Activated T-cell treated with anti-CD3 and anti-CD28 coated beads, Interleukin-2, amount 50 U/mL, for 4 hours (primary cell): ENCODE results near the gene PSMC3. TPM values are rescaled to one million over a fixed set of nuclear protein-coding genes. Genes with fewer than 3 reads are reported as not detected.

Source experiments
- ATAC-seq, 2 donors: fragments of 200-7000 bp; cut with Tn5 transposase; one replicate each; pipeline ENCODE4 v1.10.0; 2021
- DNase-seq: peaks from one replicate; pipeline ENCODE4 v3.0.0-alpha.2; 2020
- H3K27me3 Mint-ChIP-seq: one replicate; pipeline ENCODE4 v1.8.0; 2021; ENCODE audit warnings: low read depth, mixed read lengths
- H3K36me3 Mint-ChIP-seq: one replicate; pipeline ENCODE4 v1.8.0; 2022; ENCODE audit warnings: mixed read lengths; ENCODE audit not compliant: insufficient read depth
- H3K4me1 Mint-ChIP-seq: one replicate; pipeline ENCODE4 v1.8.0; 2021; ENCODE audit warnings: low read depth, mixed read lengths
- H3K4me3 Mint-ChIP-seq: one replicate; pipeline ENCODE4 v1.8.0; 2021; ENCODE audit warnings: mild to moderate bottlenecking, moderate library complexity, mixed read lengths
- H3K9me3 Mint-ChIP-seq: one replicate; pipeline ENCODE4 v1.8.0; 2021; ENCODE audit warnings: mixed read lengths
- total RNA-seq, 3 donors: library from RNA; stranded (reverse); gene quantifications; one replicate each; pipeline ENCODE4 v1.2.1, GENCODE V29; 2021

PSMC3 gene
- total RNA-seq, 3 donors from 2014 or later, result 275 to 300 (median 299) TPM

- H3K36me3 Mint-ChIP-seq, result no peaks in the 10 kb centered on the region
- DNase-seq (no peak), ATAC-seq (no peak)
- H3K4me1 Mint-ChIP-seq, result no peaks in the 10 kb centered on the region
- H3K27me3 Mint-ChIP-seq, result no peaks in the 10 kb centered on the region
- H3K4me3 Mint-ChIP-seq, result no peak overlapping the region
- H3K9me3 Mint-ChIP-seq, result no peaks in the 10 kb centered on the region
These were observed 23.3 kb upstream of the PSMC3 start for GRCh38 chr11:47449541-47449940.

- Mint-ChIP-seq H3K9me3 (no peaks in the 10 kb centered on the region), H3K27me3 (no peaks in the 10 kb centered on the region), H3K36me3 (no peaks in the 10 kb centered on the region), H3K4me1 (no peaks in the 10 kb centered on the region), H3K4me3 (no peak within 1 kb of the TSS)
- ATAC-seq, result no peak
- no peak for DNase-seq
These were observed 22.6 kb upstream of the PSMC3 start, which contains the start of gene RAPSN for GRCh38 chr11:47448566-47449427. Gene RAPSN, minus strand, starts transcription at chr11:47449136. Its CDS starts 172 bp downstream, at chr11:47448964.

- ATAC-seq, result no peak
- Mint-ChIP-seq H3K36me3 (no peaks in the 10 kb centered on the region), H3K27me3 (no peaks in the 10 kb centered on the region), H3K4me3 (no peak overlapping the region), H3K9me3 (no peaks in the 10 kb centered on the region), H3K4me1 (peaks cover 2% of the 10 kb centered on the region)
- DNase-seq, result no peak
These were observed 21.7 kb upstream of the PSMC3 start for GRCh38 chr11:47447906-47448305.

DNA sequence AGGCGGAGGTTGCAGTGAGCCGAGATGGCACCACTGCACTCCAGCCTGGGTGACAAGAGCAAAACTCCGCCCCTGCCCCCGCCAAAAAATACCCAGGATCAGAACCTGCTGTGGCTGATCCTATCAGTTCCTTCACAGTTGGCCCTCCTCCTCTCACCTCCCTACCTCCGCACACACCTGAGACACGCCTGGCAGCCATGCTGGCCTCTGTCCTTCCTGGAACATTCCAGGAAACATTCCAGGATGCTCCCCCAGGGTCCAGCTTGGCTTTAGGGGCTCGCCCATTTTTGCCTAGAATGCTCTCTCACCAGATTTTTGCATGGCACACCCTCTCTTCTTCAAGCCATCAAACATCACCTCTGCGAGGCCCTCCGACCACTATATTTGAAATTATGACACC, 20.6 kb upstream of the PSMC3 start:
- Mint-ChIP-seq H3K9me3 (no peaks in the 10 kb centered on the region), H3K4me1 (peaks cover 2% of the 10 kb centered on the region), H3K36me3 (no peaks in the 10 kb centered on the region), H3K4me3 (no peak overlapping the region), H3K27me3 (no peaks in the 10 kb centered on the region)
- ATAC-seq (no peak), DNase-seq (no peak)

DNA sequence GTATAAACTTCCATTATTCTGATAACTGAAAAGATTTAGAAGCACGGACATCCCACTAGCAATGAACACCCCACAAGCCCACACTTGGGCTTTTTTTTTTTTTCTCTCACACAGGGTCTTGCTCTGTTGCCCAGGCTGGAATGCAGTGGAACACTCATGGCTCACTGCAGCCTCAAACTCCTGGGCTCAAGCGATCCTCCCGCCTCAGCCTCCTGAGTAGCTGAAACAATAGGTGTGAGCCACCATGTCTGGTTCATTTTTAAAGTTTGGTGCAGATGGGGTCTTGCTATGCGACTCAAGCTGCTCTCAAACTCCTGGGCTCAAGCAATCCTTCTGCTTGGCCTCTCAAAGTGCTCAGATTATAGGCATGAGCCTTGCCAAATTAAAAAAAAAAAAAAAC, 19.6 kb upstream of the PSMC3 start:
- no peaks in the 10 kb centered on the region for H3K27me3 Mint-ChIP-seq
- no peaks in the 10 kb centered on the region for H3K36me3 Mint-ChIP-seq
- ATAC-seq (no peak), DNase-seq (no peak)
- no peak overlapping the region for H3K4me3 Mint-ChIP-seq
- peaks cover 2% of the 10 kb centered on the region for H3K4me1 Mint-ChIP-seq
- no peaks in the 10 kb centered on the region for H3K9me3 Mint-ChIP-seq

DNA sequence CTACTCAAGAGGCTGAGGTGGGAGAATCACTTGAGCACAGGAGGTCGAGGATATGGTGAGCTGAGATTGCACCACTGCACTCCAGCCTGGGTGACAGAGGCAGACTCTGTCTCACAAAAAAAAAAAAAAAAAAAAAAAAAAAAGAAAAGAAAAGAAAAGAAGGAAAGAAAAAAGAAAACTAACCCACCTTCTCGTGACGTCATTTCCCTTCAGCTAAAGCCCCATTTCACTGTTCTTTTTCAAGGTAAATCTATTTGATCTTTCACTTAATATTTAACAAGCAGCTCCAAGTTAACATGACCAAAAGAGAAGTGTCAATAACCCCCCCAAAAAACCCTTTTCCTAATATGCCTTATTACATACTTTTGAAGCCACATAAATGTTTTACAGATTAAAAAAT, 17.6 kb upstream of the PSMC3 start:
- DNase-seq, result no peak
- no peaks in the 10 kb centered on the region for H3K36me3 Mint-ChIP-seq
- H3K4me3 Mint-ChIP-seq, result no peak overlapping the region
- ATAC-seq, result no peak
- peaks cover 2% of the 10 kb centered on the region for H3K4me1 Mint-ChIP-seq
- H3K9me3 Mint-ChIP-seq, result no peaks in the 10 kb centered on the region
- no peaks in the 10 kb centered on the region for H3K27me3 Mint-ChIP-seq

GRCh38 chr11:47443028-47443700, 16.9 kb upstream of the PSMC3 start:
- ATAC-seq, result peak in 1 of 2 donors; percentile 53
- Mint-ChIP-seq H3K4me1 (peaks cover 2% of the 10 kb centered on the region), H3K27me3 (no peaks in the 10 kb centered on the region), H3K9me3 (no peaks in the 10 kb centered on the region), H3K4me3 (no peak overlapping the region), H3K36me3 (no peaks in the 10 kb centered on the region)
- no peak for DNase-seq

DNA sequence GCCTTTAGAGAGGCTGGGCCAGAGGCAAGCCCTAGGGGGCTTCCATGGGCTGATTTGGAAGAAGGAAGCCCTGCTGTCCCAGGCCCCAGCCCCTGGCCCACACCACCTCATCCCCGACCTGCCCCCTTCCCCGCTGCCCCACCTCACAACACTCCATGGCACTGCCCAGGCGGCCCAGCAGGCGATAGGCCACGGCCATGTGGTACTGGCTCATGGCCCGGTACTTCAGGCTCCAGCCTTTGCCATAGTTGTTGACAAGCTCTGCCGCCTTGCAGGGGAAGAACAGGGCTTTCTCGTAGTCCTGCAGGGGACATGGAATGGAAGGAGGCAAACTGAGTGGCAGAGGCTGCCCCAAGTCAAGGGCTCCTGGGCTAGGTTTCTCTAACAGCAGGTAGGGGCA, 16.3 kb upstream of the PSMC3 start:
- Mint-ChIP-seq H3K27me3 (no peaks in the 10 kb centered on the region), H3K36me3 (no peaks in the 10 kb centered on the region), H3K9me3 (no peaks in the 10 kb centered on the region), H3K4me1 (peaks cover 2% of the 10 kb centered on the region), H3K4me3 (no peak overlapping the region)
- no peak for ATAC-seq
- no peak for DNase-seq

DNA sequence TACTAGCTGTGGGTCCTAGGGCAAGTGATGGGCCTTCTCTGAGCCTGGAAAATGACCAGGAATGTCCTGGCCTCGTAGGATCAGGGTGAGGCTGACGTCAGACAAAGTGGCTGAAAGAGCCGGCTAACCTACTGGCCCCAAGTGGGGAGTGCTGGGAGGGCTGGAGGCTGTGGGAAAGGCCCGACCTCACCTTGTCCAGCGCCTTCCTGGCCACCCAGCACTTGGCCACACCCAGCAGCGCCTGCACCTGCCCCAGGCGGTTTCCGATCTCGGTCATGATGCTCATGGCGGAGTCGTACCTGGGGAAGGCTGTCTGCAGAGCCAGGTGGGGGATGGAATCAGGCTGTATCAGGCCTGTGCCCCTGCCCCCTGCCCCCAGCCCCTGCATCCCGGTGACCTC, 15.2 kb upstream of the PSMC3 start:
- ATAC-seq, result no peak

DNA sequence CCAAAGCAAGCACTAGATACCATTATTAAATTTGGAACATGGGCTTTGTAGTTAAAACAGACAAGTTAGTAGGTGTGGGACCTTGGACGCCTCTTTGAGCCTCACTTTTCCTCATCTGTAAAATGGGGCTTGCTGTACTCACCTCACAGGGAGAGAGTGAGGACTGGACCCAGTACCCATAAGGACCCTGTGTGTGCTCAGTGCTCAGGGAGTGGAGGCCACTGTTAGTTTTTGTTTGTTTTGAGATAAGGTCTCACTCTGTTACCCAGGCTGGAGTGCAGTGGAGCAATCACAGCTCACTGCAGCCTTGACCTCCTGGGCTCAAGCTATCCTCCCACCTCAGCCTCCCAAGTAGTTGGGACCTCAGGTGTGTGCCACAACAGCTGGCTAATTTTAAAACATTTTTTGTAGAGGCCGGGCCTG, 13.8 kb upstream of the PSMC3 start:
- Mint-ChIP-seq H3K27me3 (no peaks in the 10 kb centered on the region), H3K4me3 (no peak overlapping the region), H3K9me3 (no peaks in the 10 kb centered on the region), H3K36me3 (no peaks in the 10 kb centered on the region), H3K4me1 (peaks cover 2% of the 10 kb centered on the region)
- no peak for DNase-seq
- no peak for ATAC-seq

More for the DNA sequence above, 15.2 kb upstream of the PSMC3 start:
- no peak overlapping the region for H3K4me3 Mint-ChIP-seq
- DNase-seq, result no peak
- H3K27me3 Mint-ChIP-seq, result no peaks in the 10 kb centered on the region
- H3K36me3 Mint-ChIP-seq, result no peaks in the 10 kb centered on the region
- no peaks in the 10 kb centered on the region for H3K9me3 Mint-ChIP-seq
- H3K4me1 Mint-ChIP-seq, result peaks cover 2% of the 10 kb centered on the region

DNA sequence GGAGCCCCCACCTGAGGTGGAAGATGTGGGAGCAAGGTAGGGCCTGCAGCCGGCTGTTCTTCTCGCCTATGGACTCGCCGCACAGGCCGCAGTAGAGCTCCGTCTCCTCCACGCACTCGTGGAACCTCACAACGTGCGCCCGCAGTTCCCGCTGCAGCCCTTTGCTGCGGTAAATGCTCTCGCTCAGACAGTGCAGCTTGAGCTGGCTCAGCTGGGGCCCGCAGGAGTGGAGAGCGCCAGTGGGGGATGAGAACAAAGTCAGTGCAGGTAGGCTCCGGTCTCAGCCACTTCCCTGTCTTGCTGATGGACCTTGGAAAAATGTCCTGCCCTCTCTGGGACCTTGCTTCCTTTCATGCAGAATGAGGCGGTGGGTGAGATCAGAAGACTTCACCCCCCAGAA, 12.5 kb upstream of the PSMC3 start:
- Mint-ChIP-seq H3K4me3 (no peak overlapping the region), H3K9me3 (no peaks in the 10 kb centered on the region), H3K27me3 (no peaks in the 10 kb centered on the region), H3K4me1 (peaks cover 2% of the 10 kb centered on the region), H3K36me3 (no peaks in the 10 kb centered on the region)
- ATAC-seq (no peak), DNase-seq (no peak)

GRCh38 chr11:47437746-47438418, 11.6 kb upstream of the PSMC3 start:
- H3K27me3 Mint-ChIP-seq, result no peaks in the 10 kb centered on the region
- ATAC-seq (no peak), DNase-seq (no peak)
- no peak overlapping the region for H3K4me3 Mint-ChIP-seq
- H3K36me3 Mint-ChIP-seq, result no peaks in the 10 kb centered on the region
- no peaks in the 10 kb centered on the region for H3K9me3 Mint-ChIP-seq
- no peaks in the 10 kb centered on the region for H3K4me1 Mint-ChIP-seq

- Mint-ChIP-seq H3K36me3 (no peaks in the 10 kb centered on the region), H3K4me3 (no peak overlapping the region), H3K9me3 (no peaks in the 10 kb centered on the region), H3K4me1 (no peaks in the 10 kb centered on the region), H3K27me3 (no peaks in the 10 kb centered on the region)
- DNase-seq (no peak), ATAC-seq (no peak)
These were observed 11.0 kb upstream of the PSMC3 start for GRCh38 chr11:47437218-47437745.

GRCh38 chr11:47436726-47437125, 10.5 kb upstream of the PSMC3 start:
- Mint-ChIP-seq H3K4me1 (no peaks in the 10 kb centered on the region), H3K27me3 (no peaks in the 10 kb centered on the region), H3K4me3 (no peak overlapping the region), H3K36me3 (no peaks in the 10 kb centered on the region), H3K9me3 (no peaks in the 10 kb centered on the region)
- ATAC-seq (no peak), DNase-seq (no peak)
